ENCODE results near the gene IRF4.

IRF4 gene

DNA sequence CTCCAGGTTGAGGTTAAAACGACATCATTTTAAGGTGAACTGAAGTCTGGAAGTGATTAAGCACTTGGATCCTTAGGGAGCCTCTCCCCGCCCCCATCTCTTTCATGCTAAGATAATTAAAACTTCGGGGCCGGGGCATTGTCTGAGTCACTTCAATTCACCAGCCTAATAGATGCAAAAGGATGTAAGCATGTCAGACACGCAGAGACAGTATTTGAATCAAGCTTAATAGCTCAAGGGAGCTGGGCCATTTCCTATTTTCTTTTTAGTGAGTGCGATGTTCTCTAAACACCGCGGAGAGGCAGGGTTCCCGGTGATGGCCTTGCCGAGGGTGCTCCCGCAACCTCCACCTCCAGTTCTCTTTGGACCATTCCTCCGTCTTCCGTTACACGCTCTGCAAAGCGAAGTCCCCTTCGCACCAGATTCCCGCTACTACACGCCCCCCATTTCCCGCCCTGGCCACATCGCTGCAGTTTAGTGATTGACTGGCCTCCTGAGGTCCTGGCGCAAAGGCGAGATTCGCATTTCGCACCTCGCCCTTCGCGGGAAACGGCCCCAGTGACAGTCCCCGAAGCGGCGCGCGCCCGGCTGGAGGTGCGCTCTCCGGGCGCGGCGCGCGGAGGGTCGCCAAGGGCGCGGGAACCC is 516 bp upstream of the IRF4 start:
- Mint-ChIP-seq H3K36me3 (ENCODE audit: low read depth) (peaks cover 35% of the 10 kb centered on the region), H3K27ac (peak overlapping the region; percentile 91), H3K27me3 (peaks cover 8% of the 10 kb centered on the region), H3K9me3 (no peaks in the 10 kb centered on the region), H3K4me1 (peaks cover 45% of the 10 kb centered on the region), H3K4me3 (peak overlapping the region; percentile 87)
- DNase-seq = peak; percentile 64
- peak; percentile 15 for ATAC-seq

DNA sequence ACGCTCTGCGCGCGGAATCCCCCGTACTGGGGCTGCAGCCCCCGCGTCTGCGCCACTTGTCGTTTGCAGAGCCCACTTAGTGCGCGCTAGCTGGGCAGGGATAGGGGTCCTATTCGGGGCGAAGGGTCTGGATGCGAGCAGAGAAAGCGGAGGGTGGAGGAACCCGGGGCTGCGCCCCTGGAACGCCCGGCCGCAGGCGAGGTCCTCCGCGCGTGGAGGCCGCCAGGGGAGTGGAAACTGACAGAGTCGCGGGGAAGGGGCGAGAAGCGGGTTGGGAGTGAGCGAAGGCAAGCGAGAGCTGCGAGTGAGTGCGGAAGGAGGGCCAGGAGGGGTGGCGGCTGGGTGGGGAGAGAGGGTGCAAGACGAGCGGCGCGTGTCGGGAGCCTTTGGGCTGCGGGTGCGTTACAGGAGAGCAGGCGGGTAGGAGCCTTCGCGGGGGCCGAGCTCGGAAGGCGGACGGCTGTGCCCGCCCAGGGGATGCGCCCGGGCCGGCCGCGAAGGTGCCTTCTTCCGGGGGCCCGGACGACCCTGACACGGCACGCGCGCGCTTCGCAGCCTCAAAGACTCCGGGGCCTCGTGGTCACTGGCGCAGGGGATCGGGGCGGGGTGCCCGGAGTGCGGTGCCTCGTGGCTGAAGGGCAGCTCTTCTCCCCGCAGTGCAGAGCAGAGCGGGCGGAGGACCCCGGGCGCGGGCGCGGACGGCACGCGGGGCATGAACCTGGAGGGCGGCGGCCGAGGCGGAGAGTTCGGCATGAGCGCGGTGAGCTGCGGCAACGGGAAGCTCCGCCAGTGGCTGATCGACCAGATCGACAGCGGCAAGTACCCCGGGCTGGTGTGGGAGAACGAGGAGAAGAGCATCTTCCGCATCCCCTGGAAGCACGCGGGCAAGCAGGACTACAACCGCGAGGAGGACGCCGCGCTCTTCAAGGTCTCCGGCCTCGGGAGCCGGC is 1.2 kb downstream of the IRF4 start:
- peaks cover 5% of the 10 kb centered on the region for H3K27me3 Mint-ChIP-seq
- no peaks in the 10 kb centered on the region for H3K9me3 Mint-ChIP-seq
- peaks cover 48% of the 10 kb centered on the region for H3K36me3 Mint-ChIP-seq (ENCODE audit: low read depth)
- peak overlapping the region; percentile 94 for H3K27ac Mint-ChIP-seq
- peak overlapping the region; percentile 87 for H3K4me3 Mint-ChIP-seq
- DNase-seq (peak; percentile 38), ATAC-seq (no peak)
- H3K4me1 Mint-ChIP-seq = peaks cover 58% of the 10 kb centered on the region

DNA sequence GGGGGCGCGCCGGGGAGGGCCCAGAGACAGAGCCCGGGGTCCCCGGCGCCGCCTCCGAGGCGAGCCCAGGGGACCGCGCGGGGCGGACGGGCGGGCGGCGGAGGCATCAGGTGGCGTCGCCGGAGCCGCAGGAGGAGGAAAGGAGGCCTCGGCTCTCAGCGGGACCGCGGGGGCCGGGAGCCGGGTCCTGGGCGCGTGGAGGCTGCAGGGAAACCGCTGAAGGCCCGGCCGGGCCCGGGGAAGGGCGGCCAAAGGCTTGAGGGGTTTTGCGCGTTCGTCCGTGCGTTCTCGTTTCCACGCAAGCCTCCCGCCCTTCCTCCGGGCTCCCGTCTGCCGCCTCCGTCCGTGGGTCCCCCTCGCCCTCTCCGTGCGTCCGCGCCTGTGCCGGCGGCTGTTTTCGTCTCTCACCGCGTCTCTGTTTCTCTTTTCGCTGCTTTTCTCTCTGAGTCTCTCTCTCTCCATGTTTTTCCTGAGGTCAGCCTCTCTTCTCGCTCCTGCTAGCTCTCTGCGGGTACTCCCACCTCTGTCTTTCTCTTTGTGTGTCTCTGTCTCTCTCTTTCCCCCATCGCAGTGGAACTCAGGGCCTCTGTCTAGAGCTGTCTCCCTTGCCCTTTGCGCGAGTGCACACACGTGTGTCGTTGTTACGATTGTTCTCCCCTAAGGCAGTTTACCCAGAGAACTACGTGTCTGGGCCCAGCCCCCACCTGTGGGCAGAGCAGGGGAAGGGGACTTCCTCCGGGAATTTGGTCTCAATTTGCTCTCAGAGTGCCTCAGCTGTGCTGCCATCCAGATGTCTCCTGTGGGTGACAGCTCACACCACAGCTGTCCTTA is 2.1 kb downstream of the IRF4 start:
- ATAC-seq = peak; percentile 18
- peak overlapping the region; percentile 100 for H3K27ac Mint-ChIP-seq
- peak; percentile 36 for DNase-seq
- no peaks in the 10 kb centered on the region for H3K9me3 Mint-ChIP-seq
- peaks cover 67% of the 10 kb centered on the region for H3K4me1 Mint-ChIP-seq
- H3K27me3 Mint-ChIP-seq = peaks cover 5% of the 10 kb centered on the region
- H3K36me3 Mint-ChIP-seq (ENCODE audit: low read depth) = peaks cover 57% of the 10 kb centered on the region
- H3K4me3 Mint-ChIP-seq = peak overlapping the region; percentile 100

DNA sequence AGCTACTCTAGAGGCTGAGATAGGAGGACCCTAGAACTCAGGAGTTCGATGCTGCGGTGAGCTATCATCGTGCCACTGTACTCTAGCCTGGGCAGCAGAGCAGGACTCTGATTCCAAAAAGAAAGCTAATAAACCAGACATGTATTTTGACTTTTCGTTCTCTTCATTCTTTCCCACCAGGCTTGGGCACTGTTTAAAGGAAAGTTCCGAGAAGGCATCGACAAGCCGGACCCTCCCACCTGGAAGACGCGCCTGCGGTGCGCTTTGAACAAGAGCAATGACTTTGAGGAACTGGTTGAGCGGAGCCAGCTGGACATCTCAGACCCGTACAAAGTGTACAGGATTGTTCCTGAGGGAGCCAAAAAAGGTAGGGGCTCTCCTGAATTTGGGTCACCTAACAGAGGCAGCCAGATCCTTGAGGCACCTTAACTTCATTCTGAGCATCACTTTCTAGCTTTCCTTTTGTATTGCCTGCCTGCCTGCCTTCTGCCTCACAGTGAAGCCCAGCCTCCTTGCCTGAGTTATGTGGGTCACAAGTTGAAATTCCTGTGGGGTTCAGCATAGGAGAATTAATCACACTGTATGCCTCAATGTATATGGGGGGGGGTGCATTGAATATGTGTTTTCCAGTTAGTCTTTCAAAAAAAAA is 3.2 kb downstream of the IRF4 start:
- ATAC-seq = no peak
- DNase-seq = no peak
- H3K9me3 Mint-ChIP-seq = no peaks in the 10 kb centered on the region
- H3K4me1 Mint-ChIP-seq = peaks cover 70% of the 10 kb centered on the region
- H3K36me3 Mint-ChIP-seq (ENCODE audit: low read depth) = peaks cover 68% of the 10 kb centered on the region
- peak overlapping the region; percentile 100 for H3K4me3 Mint-ChIP-seq
- peak overlapping the region; percentile 65 for H3K27ac Mint-ChIP-seq
- H3K27me3 Mint-ChIP-seq = peaks cover 3% of the 10 kb centered on the region

DNA sequence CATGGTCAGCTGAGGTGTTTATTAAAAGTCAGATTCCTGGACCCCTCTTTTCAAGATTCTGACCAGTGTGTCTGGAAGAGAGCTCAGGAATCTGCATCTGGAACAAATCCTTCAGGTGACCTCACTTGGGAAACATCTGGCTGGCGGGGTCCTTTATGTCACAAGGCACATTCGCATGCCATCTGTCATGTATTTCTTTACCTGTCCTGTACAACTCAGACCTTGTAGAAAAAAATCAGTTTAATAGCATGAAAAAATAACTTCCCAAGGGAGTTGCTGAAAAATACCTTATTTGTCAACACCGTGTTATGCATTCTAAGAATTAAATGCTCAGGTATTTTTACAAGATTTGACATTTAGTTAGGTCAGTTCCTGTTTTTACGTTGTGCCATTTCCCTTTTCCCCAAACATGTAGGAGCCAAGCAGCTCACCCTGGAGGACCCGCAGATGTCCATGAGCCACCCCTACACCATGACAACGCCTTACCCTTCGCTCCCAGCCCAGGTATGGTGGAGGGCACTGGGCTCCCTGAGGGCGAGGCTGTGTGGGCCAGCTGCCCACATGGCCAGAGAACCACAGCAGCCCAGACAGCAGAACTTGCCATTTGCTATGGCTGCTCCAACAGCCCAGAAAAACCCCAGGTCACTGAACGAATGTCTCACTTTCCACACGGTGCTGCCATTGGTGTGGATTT is 4.0 kb downstream of the IRF4 start:
- ATAC-seq (no peak), DNase-seq (no peak)
- H3K36me3 Mint-ChIP-seq (ENCODE audit: low read depth) = peaks cover 75% of the 10 kb centered on the region
- peaks cover 70% of the 10 kb centered on the region for H3K4me1 Mint-ChIP-seq
- no peaks in the 10 kb centered on the region for H3K9me3 Mint-ChIP-seq
- H3K4me3 Mint-ChIP-seq = peak overlapping the region; percentile 100
- H3K27ac Mint-ChIP-seq = peak overlapping the region; percentile 68
- H3K27me3 Mint-ChIP-seq = peaks cover 3% of the 10 kb centered on the region

DNA sequence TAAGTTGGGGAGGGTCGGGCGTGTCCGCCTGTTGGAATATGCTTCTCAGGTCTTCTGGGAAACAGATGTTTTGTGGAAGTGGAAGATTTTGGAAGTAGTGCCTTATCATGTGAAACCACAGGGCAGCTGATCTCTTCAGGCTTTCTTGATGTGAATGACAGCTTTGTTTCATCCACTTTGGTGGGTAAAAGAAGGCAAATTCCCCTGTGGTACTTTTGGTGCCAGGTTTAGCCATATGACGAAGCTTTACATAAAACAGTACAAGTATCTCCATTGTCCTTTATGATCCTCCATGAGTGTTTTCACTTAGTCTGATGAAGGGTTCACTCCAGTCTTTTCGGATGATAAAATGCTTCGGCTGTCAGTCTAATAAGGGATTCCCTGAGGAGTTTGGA is 4.6 kb downstream of the IRF4 start:
- H3K9me3 Mint-ChIP-seq = no peaks in the 10 kb centered on the region
- peak overlapping the region; percentile 100 for H3K4me3 Mint-ChIP-seq
- H3K36me3 Mint-ChIP-seq (ENCODE audit: low read depth) = peaks cover 80% of the 10 kb centered on the region
- peak overlapping the region; percentile 68 for H3K27ac Mint-ChIP-seq
- H3K27me3 Mint-ChIP-seq = peaks cover 3% of the 10 kb centered on the region
- H3K4me1 Mint-ChIP-seq = peaks cover 69% of the 10 kb centered on the region
- ATAC-seq = no peak
- no peak for DNase-seq

DNA sequence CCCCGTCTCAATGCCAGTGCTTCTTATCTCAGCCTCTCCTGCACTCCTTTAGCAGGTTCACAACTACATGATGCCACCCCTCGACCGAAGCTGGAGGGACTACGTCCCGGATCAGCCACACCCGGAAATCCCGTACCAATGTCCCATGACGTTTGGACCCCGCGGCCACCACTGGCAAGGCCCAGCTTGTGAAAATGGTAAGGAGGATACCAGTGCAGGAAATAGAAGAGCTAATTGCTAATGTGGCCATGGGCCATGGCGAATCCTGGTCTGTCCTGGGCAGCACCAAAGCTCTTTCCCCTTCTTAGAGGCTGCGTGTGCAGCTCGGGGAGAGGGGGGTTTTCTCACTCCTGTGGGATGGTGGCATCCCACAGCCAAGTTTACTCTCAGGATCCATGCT is 5.5 kb downstream of the IRF4 start:
- H3K27ac Mint-ChIP-seq = peak overlapping the region; percentile 69
- ATAC-seq (no peak), DNase-seq (no peak)
- H3K4me1 Mint-ChIP-seq = peaks cover 77% of the 10 kb centered on the region
- peak overlapping the region; percentile 60 for H3K4me3 Mint-ChIP-seq
- H3K36me3 Mint-ChIP-seq (ENCODE audit: low read depth) = peaks cover 87% of the 10 kb centered on the region
- no peaks in the 10 kb centered on the region for H3K9me3 Mint-ChIP-seq
- H3K27me3 Mint-ChIP-seq = peaks cover 3% of the 10 kb centered on the region

DNA sequence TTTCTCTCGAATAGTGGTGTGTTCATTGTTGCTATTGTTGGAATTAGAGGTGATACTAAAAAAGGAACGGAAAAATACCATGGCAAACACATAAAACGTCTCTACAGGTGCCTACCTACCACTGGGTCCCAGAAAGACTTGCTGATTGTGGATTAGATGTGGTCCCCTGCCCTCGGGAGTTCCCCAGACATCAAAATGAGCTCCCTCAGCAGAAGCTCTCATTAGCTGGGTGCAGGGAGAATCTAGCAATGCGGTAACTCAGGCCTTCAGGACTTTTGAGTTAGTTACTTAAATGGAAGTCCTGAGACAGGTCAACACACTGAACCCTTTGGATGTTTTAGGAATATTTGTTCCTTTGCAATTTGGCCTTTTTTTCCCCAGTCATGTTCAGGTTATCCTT is 6.1 kb downstream of the IRF4 start:
- ATAC-seq (no peak), DNase-seq (no peak)
- peak overlapping the region; percentile 69 for H3K27ac Mint-ChIP-seq
- H3K4me3 Mint-ChIP-seq = peak overlapping the region; percentile 60
- peaks cover 90% of the 10 kb centered on the region for H3K36me3 Mint-ChIP-seq (ENCODE audit: low read depth)
- no peaks in the 10 kb centered on the region for H3K9me3 Mint-ChIP-seq
- peaks cover 82% of the 10 kb centered on the region for H3K4me1 Mint-ChIP-seq
- H3K27me3 Mint-ChIP-seq = peaks cover 3% of the 10 kb centered on the region

DNA sequence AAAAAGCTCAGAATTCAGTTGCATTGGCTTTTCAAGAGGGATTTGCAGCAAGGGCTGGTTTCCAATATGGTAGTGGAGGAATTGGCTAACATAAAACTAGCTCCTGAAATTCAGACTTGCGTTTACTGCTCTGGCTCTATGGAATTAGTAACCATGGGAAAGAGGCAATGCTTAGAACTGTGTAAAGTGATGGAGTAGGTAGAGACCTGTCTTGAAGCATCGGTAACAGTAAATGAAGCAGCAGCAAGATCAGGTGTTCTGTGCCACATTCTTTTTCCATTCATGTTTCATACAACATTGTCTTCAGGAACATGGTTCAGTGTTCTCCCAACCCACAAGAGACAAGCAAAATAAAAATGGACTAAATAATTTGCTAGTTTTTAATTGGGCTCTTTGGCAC is 6.5 kb downstream of the IRF4 start:
- ATAC-seq (no peak), DNase-seq (no peak)
- H3K27ac Mint-ChIP-seq = peak overlapping the region; percentile 69
- peak overlapping the region; percentile 60 for H3K4me3 Mint-ChIP-seq
- no peaks in the 10 kb centered on the region for H3K9me3 Mint-ChIP-seq
- peaks cover 3% of the 10 kb centered on the region for H3K27me3 Mint-ChIP-seq
- peaks cover 90% of the 10 kb centered on the region for H3K36me3 Mint-ChIP-seq (ENCODE audit: low read depth)
- H3K4me1 Mint-ChIP-seq = peaks cover 87% of the 10 kb centered on the region

DNA sequence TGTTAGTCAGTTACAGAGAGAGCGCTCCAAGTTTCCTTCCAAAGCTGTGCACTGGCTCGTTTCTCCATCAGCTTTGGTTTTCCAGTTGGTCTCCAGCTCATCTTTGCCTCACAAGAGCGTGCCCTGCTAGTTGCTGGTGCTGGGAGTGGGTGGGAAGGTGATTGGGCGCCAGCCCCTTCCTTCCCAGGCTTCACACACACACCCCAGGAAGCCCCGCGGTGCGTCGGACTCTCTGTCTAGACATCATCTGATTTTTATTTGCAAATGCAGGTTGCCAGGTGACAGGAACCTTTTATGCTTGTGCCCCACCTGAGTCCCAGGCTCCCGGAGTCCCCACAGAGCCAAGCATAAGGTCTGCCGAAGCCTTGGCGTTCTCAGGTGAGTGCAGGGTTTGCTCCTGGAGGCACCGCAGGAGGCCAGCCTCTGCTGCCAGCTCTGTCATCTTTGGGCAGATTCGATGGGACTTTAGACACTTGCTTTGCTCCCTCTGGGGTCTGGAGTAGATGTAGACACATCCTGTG is 7.1 kb downstream of the IRF4 start:
- no peak for ATAC-seq
- no peak for DNase-seq
- Mint-ChIP-seq H3K4me1 (peaks cover 91% of the 10 kb centered on the region), H3K27me3 (peaks cover 3% of the 10 kb centered on the region), H3K27ac (peak overlapping the region; percentile 69), H3K36me3 (ENCODE audit: low read depth) (peaks cover 93% of the 10 kb centered on the region), H3K4me3 (peak overlapping the region; percentile 60), H3K9me3 (no peaks in the 10 kb centered on the region)

DNA sequence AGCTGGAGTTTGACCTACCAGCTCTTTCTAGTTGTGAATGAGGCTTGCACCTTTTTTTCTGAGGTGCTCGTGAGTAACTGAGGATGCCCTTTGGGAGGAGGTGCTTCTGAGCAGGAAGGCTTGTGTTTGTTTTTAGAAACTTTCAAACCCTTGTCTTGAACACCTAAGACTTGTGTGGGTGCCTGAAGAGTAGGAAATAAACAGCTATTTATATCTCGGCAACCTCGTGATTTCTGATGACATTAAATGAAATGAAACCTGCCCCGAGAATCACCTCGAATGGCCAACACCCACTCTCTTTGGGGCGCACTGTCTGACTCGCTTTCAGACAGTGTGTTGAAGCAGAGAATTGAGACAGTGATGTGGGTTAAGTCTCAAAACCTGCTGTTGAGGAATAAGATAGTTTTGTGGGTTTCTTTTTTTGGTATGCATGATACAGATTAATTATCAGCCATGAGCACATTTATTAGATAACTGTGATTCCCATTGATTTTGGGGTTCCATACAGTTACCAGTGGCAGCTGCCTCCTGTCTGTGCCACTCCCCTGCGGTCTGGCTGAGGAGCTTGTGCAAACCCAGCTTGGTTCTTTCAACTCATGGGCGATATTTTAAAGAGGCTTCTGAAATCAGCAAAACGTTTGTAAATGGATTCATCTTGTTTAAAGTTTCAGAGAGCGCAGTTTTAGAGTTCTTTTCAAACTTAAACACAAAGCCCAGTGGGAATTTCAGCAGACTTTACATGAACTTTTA is 8.4 kb downstream of the IRF4 start:
- DNase-seq (no peak), ATAC-seq (peak; percentile 18)
- Mint-ChIP-seq H3K27me3 (no peaks in the 10 kb centered on the region), H3K27ac (peak overlapping the region; percentile 85), H3K36me3 (ENCODE audit: low read depth) (peaks cover 93% of the 10 kb centered on the region), H3K9me3 (no peaks in the 10 kb centered on the region), H3K4me1 (peaks cover 94% of the 10 kb centered on the region), H3K4me3 (peak overlapping the region; percentile 58)

DNA sequence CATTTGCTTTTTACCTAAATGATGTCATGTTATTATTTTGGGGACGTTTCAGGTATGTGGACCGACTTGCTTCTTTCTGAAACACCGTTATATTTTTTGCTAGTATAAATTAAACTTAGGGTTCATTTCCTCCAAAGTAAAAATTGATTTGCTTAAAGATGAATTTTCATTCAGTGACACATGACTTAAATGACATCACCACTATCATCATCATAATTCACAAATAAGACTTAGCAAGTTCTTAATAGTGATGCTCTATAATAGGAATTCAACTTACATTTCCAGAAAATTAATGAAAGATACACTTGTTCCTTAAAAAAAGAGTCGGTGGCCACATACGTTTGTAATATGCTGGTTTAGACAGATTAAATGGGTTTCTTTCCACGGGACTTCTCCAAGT is 9.3 kb downstream of the IRF4 start:
- peaks cover 93% of the 10 kb centered on the region for H3K36me3 Mint-ChIP-seq (ENCODE audit: low read depth)
- H3K27ac Mint-ChIP-seq = peak overlapping the region; percentile 94
- DNase-seq = no peak
- peaks cover 94% of the 10 kb centered on the region for H3K4me1 Mint-ChIP-seq
- no peaks in the 10 kb centered on the region for H3K27me3 Mint-ChIP-seq
- peak overlapping the region; percentile 74 for H3K4me3 Mint-ChIP-seq
- ATAC-seq = no peak
- no peaks in the 10 kb centered on the region for H3K9me3 Mint-ChIP-seq
